GM18861 (cell line): ENCODE data around the gene NPY4R2.
"Not testable (repeated sequence)": the region's sequence is repeated elsewhere in the genome, so short reads cannot be mapped to it uniquely, and the experiment has no call there.

Source experiments
- ATAC-seq: cut with Tn5 transposase; IDR thresholded peaks from one replicate; pipeline ENCODE4 v1.9.1; 2021; ENCODE audit not compliant: unreplicated experiment

NPY4R2 gene, protein sequence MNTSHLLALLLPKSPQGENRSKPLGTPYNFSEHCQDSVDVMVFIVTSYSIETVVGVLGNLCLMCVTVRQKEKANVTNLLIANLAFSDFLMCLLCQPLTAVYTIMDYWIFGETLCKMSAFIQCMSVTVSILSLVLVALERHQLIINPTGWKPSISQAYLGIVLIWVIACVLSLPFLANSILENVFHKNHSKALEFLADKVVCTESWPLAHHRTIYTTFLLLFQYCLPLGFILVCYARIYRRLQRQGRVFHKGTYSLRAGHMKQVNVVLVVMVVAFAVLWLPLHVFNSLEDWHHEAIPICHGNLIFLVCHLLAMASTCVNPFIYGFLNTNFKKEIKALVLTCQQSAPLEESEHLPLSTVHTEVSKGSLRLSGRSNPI

DNA sequence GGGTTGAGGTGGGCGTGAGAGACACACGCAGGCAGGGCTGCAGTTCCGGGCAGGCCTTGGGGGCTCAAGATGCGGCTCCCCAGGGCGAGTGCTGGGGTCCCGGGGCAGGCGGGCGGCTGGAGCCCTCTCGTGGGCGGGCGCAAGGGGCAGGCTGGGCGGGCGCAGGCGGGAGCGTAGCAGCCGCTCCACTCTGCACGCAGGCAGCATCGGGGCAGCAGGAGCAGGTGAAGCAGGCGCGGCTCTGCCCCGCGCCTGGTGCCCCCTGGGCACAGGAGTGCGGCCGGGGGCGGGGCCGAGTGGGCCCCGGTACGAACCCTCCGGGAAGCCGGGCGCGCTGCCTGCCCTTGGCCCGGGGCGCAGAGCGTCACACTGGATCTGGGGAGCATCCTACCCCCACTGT is at the start of gene NPY4R2:
Gene NPY4R2, plus strand, starts transcription at position 188 of the 400 bp plus-strand sequence. CDS start 3,326 bp downstream, outside the sequence.
- not testable (repeated sequence) for ATAC-seq

DNA sequence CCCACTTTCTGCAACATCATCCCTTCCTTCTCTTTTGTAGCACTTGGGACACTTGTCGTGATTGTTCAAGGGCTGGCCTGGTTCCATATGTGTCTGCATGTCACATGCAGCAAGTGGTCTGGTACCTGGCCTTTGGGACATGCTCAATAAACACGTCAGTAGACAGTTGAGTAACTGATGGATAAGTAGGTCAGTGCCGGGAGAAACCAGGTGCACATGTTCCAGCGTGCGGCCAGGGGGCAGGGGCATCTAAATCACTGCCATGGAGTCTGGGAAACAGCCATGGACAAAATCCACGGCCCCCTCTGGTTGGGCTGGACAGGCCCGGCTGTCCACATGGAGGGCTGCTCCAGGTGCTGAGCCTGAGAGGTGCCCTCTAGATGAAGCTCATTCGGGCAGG is 47.6 kb upstream of the NPY4R2 start:
- not testable (repeated sequence) for ATAC-seq

DNA sequence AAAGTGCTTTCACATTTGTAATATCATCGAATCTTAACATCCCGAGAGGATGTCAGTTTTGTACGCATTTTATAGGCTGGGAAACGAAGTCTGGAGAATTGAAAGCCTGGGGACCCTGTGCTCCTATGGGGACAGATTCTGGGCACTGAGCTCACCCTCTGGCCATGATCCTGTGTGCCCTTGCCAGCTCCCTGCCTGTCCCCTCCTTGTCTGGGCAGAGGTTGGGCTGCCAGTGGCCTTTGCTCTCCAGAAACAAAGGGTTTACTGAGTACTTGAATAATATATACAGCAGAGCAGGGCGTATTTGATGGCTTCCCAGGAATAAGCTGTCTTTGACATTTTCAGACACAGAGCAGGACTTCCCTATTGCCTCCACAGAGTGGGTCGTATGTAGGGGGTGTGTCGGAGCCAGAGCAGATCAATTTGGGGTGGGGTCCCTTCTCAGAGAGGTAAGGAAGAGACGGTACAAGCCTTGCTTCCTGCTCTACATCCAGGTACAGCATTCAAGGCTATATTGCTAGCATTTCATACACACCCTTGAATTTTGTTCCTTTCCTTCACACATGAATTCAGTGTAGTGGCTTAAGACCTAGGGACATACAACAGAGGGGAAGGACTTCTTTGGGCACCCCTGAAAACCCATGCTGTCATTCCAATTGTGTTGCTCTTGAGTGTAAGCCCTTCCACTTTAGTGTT is 46.8 kb upstream of the NPY4R2 start:
- not testable (repeated sequence) for ATAC-seq

DNA sequence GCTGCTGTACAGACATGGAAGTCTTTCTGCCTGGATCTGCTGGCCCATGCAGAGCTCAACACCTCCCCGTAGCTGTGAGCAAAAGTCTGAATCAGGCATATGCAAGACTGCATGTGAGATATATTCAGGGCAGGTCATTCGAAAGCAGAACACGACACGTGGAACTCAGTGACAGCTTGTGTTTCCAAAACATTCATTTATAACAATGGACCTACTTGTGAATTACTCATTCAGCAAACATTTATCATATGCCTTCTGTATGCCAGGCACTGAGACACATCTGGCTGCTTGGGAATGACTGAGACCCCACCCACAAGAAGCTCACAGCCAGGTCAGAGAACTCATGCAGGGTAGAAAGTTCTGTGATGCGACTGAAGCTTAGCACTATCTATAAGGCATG is 46.2 kb upstream of the NPY4R2 start:
- ATAC-seq, result not testable (repeated sequence)

DNA sequence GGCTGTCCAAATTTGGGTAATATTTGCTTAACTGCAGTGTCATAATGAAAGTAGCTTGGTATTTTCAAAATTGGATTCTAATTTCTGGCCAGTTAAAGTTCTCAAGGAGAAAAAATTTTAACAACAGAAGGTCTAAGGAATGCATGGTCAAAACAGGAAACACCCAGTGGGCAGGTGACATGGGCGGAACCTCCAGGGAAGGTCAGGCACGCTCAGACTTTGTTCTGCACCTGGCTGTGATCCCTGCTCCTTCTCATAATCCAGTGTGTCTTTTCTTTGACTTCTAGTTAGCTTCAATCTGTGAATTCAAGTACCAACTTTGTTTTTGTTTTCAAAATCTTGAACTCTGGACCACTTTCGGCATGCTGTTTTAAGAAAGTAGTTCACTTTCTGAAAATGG is 34.2 kb upstream of the NPY4R2 start:
- not testable (repeated sequence) for ATAC-seq

DNA sequence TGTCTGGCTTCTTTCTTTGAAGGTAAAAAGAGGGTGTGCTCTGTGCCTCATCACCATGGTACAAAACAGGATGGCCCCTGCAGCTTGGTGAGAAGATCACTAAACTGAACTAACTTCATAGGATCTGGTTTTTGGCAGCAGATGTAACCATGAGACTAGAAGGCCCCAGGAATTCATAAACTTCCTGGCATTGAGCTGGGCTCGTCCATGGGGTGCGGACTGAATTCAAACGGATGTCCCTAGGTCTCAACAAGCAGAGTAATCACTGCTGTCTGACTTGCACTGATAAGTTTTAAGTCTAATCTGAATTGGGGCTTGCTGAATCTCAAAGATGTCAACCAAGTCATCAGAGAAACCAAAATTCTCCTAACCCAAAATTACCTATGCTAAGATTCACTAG is 33.5 kb upstream of the NPY4R2 start:
- ATAC-seq, result not testable (repeated sequence)

DNA sequence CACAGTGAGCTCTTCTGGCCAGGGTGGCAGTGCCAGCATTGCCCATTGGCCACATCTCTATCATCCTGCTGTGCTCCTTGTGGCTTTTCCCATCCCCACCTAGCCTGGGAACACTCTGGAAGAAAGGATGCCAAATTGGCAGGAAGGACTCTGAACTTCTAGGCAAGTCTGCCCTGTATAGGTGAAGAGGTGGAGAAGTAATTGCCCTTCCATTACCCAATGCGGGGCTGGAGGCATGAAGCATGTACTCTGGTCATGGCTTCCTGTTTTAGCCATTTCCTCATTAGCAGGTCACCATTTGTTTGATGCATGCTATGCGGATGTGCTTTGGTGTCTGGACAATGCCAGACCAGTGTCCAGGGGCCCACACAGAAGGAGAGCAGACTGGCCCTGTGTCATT is 32.1 kb upstream of the NPY4R2 start:
- ATAC-seq, result not testable (repeated sequence)

DNA sequence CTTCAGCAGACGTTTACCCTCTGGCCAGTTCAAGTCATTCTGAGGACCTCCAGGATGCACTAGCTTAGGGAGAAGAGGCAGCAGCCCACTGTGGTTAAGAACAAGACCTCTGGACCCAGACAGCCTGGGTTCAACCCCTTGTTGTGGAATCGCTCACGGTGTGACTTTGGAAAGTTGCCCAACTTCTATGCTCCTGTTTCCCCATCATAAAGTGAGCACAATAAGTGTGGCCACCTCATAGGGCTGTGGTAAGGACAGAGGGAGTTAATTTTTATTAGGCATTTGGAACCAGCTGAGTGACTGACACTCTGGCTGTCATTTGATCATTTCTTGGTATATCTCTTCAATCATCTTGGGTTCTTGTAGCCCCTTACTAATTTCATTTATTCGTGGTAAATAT is 31.6 kb upstream of the NPY4R2 start:
- not testable (repeated sequence) for ATAC-seq

DNA sequence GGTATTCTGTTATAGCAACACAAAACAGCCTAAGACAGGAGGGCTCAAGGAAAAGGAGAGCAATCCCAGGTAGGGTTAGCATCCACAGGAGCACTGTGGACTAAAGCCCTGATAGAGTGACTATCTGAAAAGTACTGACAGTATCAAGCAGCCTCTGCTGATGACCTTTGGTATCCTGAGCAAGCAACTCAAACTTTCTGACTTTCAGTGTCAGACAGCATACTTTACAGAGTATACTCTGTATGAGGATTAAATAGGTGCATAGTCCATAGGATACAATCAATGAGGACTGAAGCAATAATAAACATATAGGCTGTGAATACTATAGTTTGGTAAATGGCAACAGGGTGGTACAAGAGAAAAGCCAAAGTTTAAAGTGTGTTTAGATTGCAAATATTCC is 27.7 kb upstream of the NPY4R2 start:
- not testable (repeated sequence) for ATAC-seq

DNA sequence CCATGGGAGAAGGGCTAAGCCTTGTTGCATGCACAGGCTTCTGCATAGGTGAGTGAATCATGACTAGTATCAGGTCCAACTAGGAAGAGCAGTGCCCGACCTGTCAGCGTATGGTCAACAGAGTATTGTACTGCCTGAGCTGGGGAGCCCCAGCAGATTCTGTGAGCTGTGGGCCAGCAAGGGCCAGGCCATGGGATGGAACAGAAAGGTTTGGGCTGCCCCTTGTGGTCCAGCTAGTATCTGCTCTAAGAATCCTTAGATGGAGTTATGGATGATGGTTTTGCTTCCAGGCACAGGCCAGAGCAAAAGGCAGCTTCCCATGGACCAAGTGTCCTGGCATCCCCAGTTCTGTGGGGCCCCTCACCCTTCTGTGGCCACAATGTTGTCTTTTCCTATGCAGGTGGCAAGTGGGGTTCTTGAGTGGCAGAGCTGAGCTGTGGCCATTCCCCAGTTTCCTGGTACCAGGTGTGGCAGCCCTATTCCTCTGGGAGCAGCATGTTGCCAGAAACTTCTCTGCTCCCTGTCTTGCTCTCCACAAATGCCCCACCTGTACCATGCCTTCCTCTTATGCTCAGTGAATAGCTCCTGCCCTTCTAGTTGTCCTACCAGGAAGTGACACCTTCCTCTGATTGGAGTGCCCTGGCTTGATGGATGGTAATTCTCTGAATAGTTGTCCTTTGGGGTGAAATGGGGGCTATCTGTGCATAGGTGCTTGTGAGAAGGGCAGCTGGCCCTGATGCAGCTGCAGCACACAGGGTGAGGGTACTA is 25.8 kb upstream of the NPY4R2 start:
- not testable (repeated sequence) for ATAC-seq

DNA sequence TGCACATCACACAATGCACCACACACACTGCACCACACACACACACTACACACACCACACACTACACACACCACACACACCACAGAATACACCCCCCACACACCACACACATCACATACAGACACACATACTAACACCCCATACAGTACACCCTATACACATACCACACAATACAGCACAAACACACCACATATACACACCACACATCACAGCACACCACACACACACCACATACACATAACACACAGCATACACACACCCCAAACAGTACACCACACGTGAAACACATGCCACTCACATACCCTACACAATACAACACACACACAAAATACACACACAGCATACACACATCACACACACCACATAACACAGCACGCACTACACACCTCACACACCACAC is 23.9 kb upstream of the NPY4R2 start:
- not testable (repeated sequence) for ATAC-seq

DNA sequence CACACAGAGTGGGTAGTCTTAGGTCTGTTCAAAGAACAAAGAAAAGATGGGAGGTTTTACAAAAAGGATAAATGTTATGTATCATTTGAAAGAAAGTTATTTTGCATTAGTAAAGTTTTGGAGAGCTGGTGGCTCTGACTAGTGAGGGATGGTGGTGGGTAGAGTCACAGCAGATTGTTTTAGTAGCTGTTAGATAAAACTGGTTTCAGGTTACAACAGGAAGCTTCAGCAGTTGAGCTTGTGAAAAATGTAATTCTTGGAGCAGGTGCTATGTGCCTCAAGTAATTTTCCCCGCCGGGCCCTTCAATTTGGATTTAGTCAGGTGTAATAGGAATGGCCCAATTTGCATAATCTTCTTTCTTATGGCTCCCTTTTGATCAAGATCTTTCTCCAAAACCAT is 20.6 kb upstream of the NPY4R2 start:
- ATAC-seq, result not testable (repeated sequence)

DNA sequence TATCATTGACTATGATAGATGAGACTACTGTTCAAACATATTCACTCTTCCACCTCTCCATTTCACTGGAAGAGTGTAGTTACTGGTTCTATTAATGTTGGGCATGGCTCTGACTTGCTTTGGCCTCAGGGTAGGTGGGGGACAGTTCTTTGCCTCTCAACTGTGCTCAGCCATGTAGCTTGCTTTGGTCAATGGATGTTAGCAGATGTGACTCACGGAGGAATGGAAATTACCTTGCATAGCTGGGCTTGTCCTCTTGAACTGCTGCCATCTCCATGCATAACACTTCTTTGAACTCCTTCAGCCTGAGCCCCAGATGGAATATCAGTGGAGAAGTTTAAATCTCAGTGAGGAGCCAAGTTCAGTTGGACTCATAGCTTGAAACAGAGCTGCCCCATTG is 9.1 kb upstream of the NPY4R2 start:
- ATAC-seq, result not testable (repeated sequence)

DNA sequence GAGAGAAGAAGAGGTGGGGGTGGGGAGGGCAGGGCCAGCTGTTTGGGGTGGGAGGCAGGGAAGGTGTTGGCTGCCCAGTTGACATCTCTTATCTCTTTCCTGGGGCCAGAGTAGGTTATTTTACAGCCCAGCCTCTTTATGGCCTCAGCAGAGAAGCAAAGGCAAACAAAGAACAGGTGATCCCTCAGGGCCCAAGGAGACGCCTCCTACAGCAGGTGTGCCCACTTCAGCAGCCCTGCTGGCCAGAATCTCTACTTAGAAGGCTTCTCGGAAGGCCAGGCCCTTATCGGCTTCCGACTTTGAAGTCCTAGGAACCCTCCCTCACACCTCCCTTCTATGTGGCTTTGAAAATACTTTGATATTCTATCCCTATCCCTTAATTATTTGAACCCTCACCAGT is 8.0 kb upstream of the NPY4R2 start:
- ATAC-seq, result not testable (repeated sequence)

DNA sequence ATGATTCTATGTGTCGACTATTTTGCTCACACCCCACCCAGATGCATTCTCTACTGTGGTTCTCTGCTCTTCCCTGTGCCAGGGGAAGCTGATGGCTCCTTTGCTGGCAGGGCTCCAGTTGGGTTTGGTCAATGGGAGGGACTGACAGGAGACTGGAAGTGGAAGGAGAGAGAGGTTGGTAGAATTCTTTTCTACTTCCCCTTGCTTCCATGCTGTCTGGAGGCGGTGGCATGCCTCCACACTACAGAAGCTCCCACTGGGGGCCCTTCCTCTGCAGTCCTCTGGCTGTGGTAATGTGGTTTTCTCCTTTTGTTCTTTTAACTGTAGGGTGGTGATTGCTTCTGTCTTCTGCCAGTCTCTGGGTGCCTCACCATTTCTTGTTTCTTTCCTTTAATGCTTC is 4.4 kb upstream of the NPY4R2 start:
- ATAC-seq, result not testable (repeated sequence)

DNA sequence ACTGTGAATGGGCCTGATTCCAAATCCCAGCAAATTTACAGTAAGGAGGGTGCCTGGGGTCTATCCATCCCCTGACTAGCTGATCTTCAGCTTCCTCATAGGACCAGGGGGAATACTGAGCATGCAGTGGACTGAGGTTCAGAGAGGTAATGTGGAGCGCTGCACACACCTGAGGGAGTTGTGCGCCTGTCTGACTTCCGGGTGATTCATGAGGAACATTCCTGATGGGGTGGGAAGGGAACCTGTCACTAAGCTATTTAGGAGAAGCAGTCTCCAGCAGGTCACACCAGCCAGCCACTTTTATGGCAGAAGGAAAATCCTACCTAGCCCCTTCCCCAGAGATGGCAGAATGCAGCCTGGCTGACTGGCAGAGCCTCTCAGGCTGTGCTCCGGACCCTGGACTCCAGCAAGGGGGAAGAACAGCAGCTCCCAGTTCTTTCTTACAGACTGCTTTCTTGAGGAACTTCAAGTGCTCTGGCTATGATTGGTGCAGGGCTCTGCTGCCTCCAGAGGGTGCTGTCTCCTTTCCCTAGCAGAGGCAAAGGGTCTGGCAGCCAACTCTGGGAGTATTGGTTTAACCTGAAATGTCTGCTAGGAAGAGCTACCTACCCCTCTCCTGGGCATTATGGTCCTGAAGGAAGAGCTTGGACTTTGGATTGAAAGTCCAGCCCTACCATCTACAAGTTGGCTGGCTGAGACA is 2.5 kb upstream of the NPY4R2 start:
- ATAC-seq, result not testable (repeated sequence)

DNA sequence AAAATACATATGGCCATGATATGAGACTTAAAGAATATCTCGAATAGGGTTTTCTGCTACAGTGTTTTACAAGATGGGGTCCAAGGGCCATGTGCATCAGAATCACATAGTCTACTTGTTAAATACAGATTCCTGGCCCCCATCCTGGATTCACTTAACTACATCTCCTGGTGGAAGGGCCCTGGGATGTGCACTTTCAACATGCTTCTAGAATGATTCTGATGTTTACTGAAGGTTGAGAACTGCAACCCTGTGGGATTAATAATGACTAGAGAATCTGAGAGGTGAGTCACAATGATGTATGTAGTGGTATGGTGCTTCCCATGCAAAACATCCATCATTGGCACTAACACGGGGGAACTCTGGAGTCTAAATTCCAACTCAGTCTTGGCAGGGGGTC is 2.1 kb downstream of the NPY4R2 start:
- not testable (repeated sequence) for ATAC-seq

DNA sequence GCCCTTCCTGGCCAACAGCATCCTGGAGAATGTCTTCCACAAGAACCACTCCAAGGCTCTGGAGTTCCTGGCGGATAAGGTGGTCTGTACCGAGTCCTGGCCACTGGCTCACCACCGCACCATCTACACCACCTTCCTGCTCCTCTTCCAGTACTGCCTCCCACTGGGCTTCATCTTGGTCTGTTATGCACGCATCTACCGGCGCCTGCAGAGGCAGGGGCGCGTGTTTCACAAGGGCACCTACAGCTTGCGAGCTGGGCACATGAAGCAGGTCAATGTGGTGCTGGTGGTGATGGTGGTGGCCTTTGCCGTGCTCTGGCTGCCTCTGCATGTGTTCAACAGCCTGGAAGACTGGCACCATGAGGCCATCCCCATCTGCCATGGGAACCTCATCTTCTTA is 4.0 kb downstream of the NPY4R2 start:
- ATAC-seq, result not testable (repeated sequence)

DNA sequence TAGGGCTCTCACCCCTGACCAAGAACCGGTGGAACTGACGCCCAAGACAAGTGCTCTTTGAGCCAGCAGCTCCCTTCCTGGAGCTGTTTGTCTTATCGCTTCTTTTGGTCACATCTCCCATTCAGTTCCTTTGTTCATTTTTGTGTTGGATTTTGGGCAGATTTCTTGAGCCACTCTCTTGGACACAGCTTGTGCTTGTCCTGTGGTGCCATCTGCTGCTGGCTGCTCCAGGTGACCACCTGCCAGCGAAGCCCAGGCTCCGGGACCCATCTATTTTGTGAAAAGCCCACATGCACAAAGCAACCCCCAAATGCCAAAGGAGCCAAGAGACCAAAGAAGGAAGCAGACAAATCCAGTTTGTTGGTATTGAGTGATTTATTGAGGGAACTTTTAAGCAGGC is 6.2 kb downstream of the NPY4R2 start:
- not testable (repeated sequence) for ATAC-seq

DNA sequence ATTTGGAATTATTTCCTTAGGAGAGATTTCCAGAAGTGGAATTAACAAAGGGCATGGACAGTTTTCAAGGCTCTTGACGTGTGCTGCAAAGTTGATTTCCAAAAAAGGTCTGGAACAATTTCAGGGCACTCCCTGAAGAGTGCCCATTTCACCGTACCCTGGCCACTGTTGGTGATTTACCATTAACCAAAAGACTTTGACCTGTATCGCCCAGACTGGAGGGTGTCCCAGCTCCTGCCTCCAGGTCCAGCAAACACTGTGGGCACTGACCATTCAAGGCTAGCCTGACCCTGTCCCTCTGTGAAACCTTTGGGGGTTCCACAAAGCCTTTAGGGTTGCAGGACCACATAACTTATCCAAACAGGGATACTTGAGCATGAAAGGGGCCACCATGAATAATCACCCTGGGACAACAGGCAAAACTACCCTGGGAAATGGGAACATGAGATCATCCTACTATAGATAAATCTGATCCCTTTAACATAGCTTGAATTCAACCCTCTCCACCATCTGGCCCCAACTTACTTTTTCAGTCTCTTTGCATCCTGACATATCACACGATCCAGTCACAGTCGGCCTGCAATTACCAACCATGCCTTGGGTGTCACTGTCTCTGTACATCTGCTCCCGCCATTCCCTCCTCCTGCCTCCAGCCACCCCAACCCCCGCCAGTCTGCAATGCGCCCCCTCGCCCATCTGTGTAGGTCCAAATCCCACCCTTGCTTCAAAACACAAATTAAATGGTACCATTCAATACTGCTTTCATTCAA is 8.9 kb downstream of the NPY4R2 start:
- not testable (repeated sequence) for ATAC-seq
